Fibroblast of lung (primary cell): Measurements from ENCODE around the gene PCBP3. TPM values are rescaled to one million over a fixed set of nuclear protein-coding genes. Genes with fewer than 3 reads are reported as not detected.

ENCODE experiments used
- DNase-seq, 2 donors: peaks; one replicate each; pipeline versions ENCODE4 v3.0.0 to v3.0.0-alpha.2; 2010; ENCODE audit warnings: low read depth in 2 of 2
- H2AFZ ChIP-seq: 2 replicates; pipeline ENCODE4 v1.5.1; 2012; ENCODE audit warnings: low read length, control low read depth, inconsistent platforms
- H3K27ac ChIP-seq: 2 replicates; pipeline ENCODE4 v1.5.1; 2011; ENCODE audit warnings: low read length, control low read depth; ENCODE audit not compliant: insufficient read depth
- H3K27me3 ChIP-seq: 2 replicates; pipeline ENCODE4 v1.5.1; 2011; ENCODE audit warnings: mild to moderate bottlenecking, low read length; ENCODE audit not compliant: control insufficient read depth, insufficient read depth
- H3K36me3 ChIP-seq: 2 replicates; pipeline ENCODE4 v1.5.1; 2011; ENCODE audit warnings: low read length; ENCODE audit not compliant: control insufficient read depth, insufficient read depth
- H3K4me1 ChIP-seq: 2 replicates; pipeline ENCODE4 v1.5.1; 2011; ENCODE audit warnings: low read length; ENCODE audit not compliant: control insufficient read depth, insufficient read depth; ENCODE audit errors: extremely low read depth
- H3K4me2 ChIP-seq: 2 replicates; pipeline ENCODE4 v1.5.1; 2011; ENCODE audit warnings: low read length, control low read depth; ENCODE audit not compliant: insufficient read depth; ENCODE audit errors: extremely low read depth
- H3K4me3 ChIP-seq, 4 experiments: fragments of 200-600 bp in 1 of 4; sonication (generic) in 1 of 4; replicated peaks in 1 of 4; 2 replicates each; pipeline ENCODE4 v1.5.1; 2011 to 2016; ENCODE audit warnings: low read length in 4 of 4, low read depth in 3 of 4, mild to moderate bottlenecking in 3 of 4, control low read depth in 2 of 4, inconsistent platforms in 1 of 4, mixed read lengths in 1 of 4; ENCODE audit not compliant: insufficient read depth in 1 of 4; ENCODE audit errors: control extremely low read depth in 1 of 4
- H3K79me2 ChIP-seq: 2 replicates; pipeline ENCODE4 v1.5.1; 2012; ENCODE audit warnings: mild to moderate bottlenecking, low read length, inconsistent platforms; ENCODE audit not compliant: control insufficient read depth, insufficient read depth
- H3K9ac ChIP-seq: 2 replicates; pipeline ENCODE4 v1.5.1; 2011; ENCODE audit warnings: mild to moderate bottlenecking, low read length, control low read depth; ENCODE audit not compliant: insufficient read depth
- H3K9me3 ChIP-seq: 2 replicates; pipeline ENCODE4 v1.5.1; 2012; ENCODE audit warnings: low read depth, low read length; ENCODE audit not compliant: control insufficient read depth, insufficient read depth
- H4K20me1 ChIP-seq: 2 replicates; pipeline ENCODE4 v1.5.1; 2011; ENCODE audit warnings: low read length; ENCODE audit not compliant: control insufficient read depth, insufficient read depth; ENCODE audit errors: extremely low read depth
- CTCF ChIP-seq, 2 donors: IDR thresholded peaks in 1 of 2; conservative IDR thresholded peaks in 1 of 2; 1 replicate in 1 of 2; 2 replicates in 1 of 2; pipeline ENCODE4 v1.5.1; 2011 to 2012; ENCODE audit warnings: low read length in 2 of 2, control low read depth in 1 of 2, inconsistent platforms in 1 of 2, low read depth in 1 of 2, mild to moderate bottlenecking in 1 of 2
- EZH2 ChIP-seq: IDR thresholded peaks from 2 replicates; pipeline ENCODE4 v1.5.1; 2012; ENCODE audit warnings: low read length, control low read depth, mild to moderate bottlenecking; ENCODE audit errors: missing control alignments
- polyA plus RNA-seq, 2 donors: library from polyadenylated mRNA; depleted of rRNA in 1 of 2; stranded (reverse) in 1 of 2; unstranded in 1 of 2; fragments of >200 nt; gene quantifications; 2 replicates each; pipeline ENCODE4 v1.2.1, GENCODE V29; 2011 to 2012; ENCODE audit warnings: missing spikeins in 1 of 2
- total RNA-seq: library from RNA; depleted of rRNA; stranded (reverse); fragments of >200 nt; gene quantifications from 2 replicates; pipeline ENCODE4 v1.2.1, GENCODE V29; 2014

Gene PCBP3
- total and polyA plus RNA-seq, 2 donors (not counting 1 experiment from before 2014, with no cell fraction given), result 0.51 to 1.7 TPM

- Histone ChIP-seq H3K79me2 (no peaks in the 10 kb centered on the region), H4K20me1 (no peaks in the 10 kb centered on the region), H3K27ac (no peak overlapping the region), H3K9ac (no peak overlapping the region), H3K4me1 (no peaks in the 10 kb centered on the region), H3K4me3 (no peak overlapping the region), H3K9me3 (no peaks in the 10 kb centered on the region), H3K36me3 (no peaks in the 10 kb centered on the region), H3K27me3 (peaks cover under 1% of the 10 kb centered on the region), H3K4me2 (no peak overlapping the region), H2AFZ (no peak overlapping the region)
- DNase-seq, result no peak
- TF ChIP-seq CTCF (conservative IDR thresholded peaks at IDR 0.05 in 1 of 2, IDR thresholded peaks at IDR 0.05 in 1 of 2; ENCODE audit: low read depth in 1 of 2, low read length in 2 of 2) (no peak), EZH2 (no peak)
Observed at GRCh38 chr21:45941338-45941710, 297.8 kb downstream of the PCBP3 start.

- no peak overlapping the region for H3K4me2 ChIP-seq
- H3K27me3 ChIP-seq, result no peaks in the 10 kb centered on the region
- no peaks in the 10 kb centered on the region for H3K79me2 ChIP-seq
- H3K9ac ChIP-seq, result no peak overlapping the region
- H3K36me3 ChIP-seq, result no peaks in the 10 kb centered on the region
- H2AFZ ChIP-seq, result no peak overlapping the region
- H3K27ac ChIP-seq, result no peak overlapping the region
- H3K9me3 ChIP-seq, result no peaks in the 10 kb centered on the region
- TF ChIP-seq CTCF (conservative IDR thresholded peaks at IDR 0.05 in 1 of 2, IDR thresholded peaks at IDR 0.05 in 1 of 2; ENCODE audit: low read depth in 1 of 2, low read length in 2 of 2) (no peak), EZH2 (no peak)
- no peaks in the 10 kb centered on the region for H3K4me1 ChIP-seq
- H3K4me3 ChIP-seq, result no peak overlapping the region
- no peaks in the 10 kb centered on the region for H4K20me1 ChIP-seq
- no peak for DNase-seq
Observed at GRCh38 chr21:45941717-45942546, 298.4 kb downstream of the PCBP3 start.

- Histone ChIP-seq H3K9ac (no peak overlapping the region), H3K27me3 (peaks cover 7% of the 10 kb centered on the region), H3K79me2 (no peaks in the 10 kb centered on the region), H3K36me3 (no peaks in the 10 kb centered on the region), H4K20me1 (no peaks in the 10 kb centered on the region), H3K4me2 (no peak overlapping the region), H3K27ac (no peak overlapping the region), H2AFZ (no peak overlapping the region), H3K4me1 (no peaks in the 10 kb centered on the region), H3K4me3 (no peak overlapping the region), H3K9me3 (no peaks in the 10 kb centered on the region)
- TF ChIP-seq EZH2 (no peak), CTCF (conservative IDR thresholded peaks at IDR 0.05 in 1 of 2, IDR thresholded peaks at IDR 0.05 in 1 of 2; ENCODE audit: low read depth in 1 of 2, low read length in 2 of 2) (no peak)
- DNase-seq, result no peak
Observed at GRCh38 chr21:45942755-45943629, 299.5 kb downstream of the PCBP3 start.
